Lower lobe of right lung (tissue), 2 donors: ENCODE measurements around the gene KIAA0408. TPM values are rescaled to one million over a fixed set of nuclear protein-coding genes. Genes with fewer than 3 reads are reported as not detected.

ENCODE experiments used
- ATAC-seq, 2 donors: fragments of 200-7000 bp; cut with Tn5 transposase; one replicate each; pipeline ENCODE4 v1.9.1; 2020 to 2022; ENCODE audit warnings: mild to moderate bottlenecking in 2 of 2, moderate library complexity in 2 of 2
- DNase-seq: peaks from one replicate; pipeline ENCODE4 v3.0.0-alpha.2; 2020
- H3K27ac ChIP-seq: fragments of 200-600 bp; one replicate; pipeline ENCODE4 v1.8.0; 2022
- H3K27me3 ChIP-seq: fragments of 200-600 bp; one replicate; pipeline ENCODE4 v1.8.0; 2022; ENCODE audit warnings: low read depth
- H3K36me3 ChIP-seq: fragments of 200-600 bp; one replicate; pipeline ENCODE4 v1.8.0; 2022; ENCODE audit warnings: mild to moderate bottlenecking
- H3K4me1 ChIP-seq: fragments of 200-600 bp; one replicate; pipeline ENCODE4 v1.8.0; 2022
- H3K4me3 ChIP-seq: fragments of 200-600 bp; one replicate; pipeline ENCODE4 v1.8.0; 2022; ENCODE audit warnings: mild to moderate bottlenecking
- H3K9me3 ChIP-seq: fragments of 200-600 bp; one replicate; pipeline ENCODE4 v1.8.0; 2022
- CTCF ChIP-seq: fragments of 200-600 bp; IDR thresholded peaks from one replicate; pipeline ENCODE4 v1.8.0; 2022; ENCODE audit warnings: antibody characterized with exemption, mild to moderate bottlenecking
- intact Hi-C: fragments of 100-400 bp; cut with DNase I; formaldehyde crosslinking; loops from one replicate; pipeline ENCODE4 v1.11.0; 2022
- total RNA-seq: library from RNA; stranded (reverse); fragmentation: NEBNext Ultra II Directional; extraction: Animal tissue kit (Norgen Biotek cat#: 25700); gene quantifications from one replicate; pipeline ENCODE4 v1.2.1, GENCODE V29; 2021
- donor health status: DM: no; HTN: yes; CAD: no; lungs with severe emphysema.

Gene KIAA0408
- total RNA-seq, 1 donor from 2014 or later: 55.1 TPM

DNA sequence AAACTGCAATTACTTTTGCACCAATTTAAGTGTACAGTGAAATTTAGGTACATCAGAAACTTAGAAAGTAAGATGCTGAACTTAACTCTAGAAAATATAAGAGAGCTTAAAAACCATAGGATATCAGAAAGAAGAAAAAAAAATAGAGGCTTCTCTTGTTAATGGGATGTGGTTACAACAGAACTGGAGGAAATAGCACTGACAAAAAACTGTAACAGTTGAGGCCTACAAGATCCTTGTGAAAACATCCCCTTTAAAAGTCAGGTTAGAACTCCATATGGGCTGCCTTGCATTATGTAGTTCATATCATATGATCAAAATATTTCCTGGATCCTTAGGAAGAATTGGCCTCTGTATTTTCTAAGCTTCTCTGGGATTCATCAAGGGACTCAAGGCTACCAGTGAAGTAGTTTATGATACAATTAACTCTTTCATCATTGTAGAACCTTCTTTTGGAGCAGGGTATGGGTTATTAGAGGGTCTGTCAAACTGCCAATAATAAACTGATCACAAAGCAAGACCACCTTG lies 35.1 kb upstream of the KIAA0408 start:
- Histone ChIP-seq H3K4me1 (no peaks in the 10 kb centered on the region), H3K9me3 (no peaks in the 10 kb centered on the region), H3K36me3 (no peaks in the 10 kb centered on the region), H3K27ac (no peak overlapping the region), H3K4me3 (no peak overlapping the region), H3K27me3 (no peaks in the 10 kb centered on the region)
- no peak for ATAC-seq
- intact Hi-C loops: no loop called here
- TF ChIP-seq CTCF: no peak
- no peak for DNase-seq

GRCh38 chr6:127489248-127489647 lies 30.1 kb upstream of the KIAA0408 start:
- DNase-seq (no peak), ATAC-seq (no peak)
- intact Hi-C loops: no loop called here
- no peak for TF ChIP-seq CTCF
- H3K36me3 ChIP-seq: no peaks in the 10 kb centered on the region
- peaks cover 9% of the 10 kb centered on the region for H3K4me1 ChIP-seq
- no peak overlapping the region for H3K27ac ChIP-seq
- no peaks in the 10 kb centered on the region for H3K27me3 ChIP-seq
- H3K4me3 ChIP-seq: no peak overlapping the region
- no peaks in the 10 kb centered on the region for H3K9me3 ChIP-seq

GRCh38 chr6:127486934-127487333 lies 27.7 kb upstream of the KIAA0408 start:
- Histone ChIP-seq H3K9me3 (no peaks in the 10 kb centered on the region), H3K4me1 (peaks cover 15% of the 10 kb centered on the region), H3K27me3 (no peaks in the 10 kb centered on the region), H3K27ac (no peak overlapping the region), H3K4me3 (no peak overlapping the region), H3K36me3 (no peaks in the 10 kb centered on the region)
- DNase-seq: no peak
- no peak for ATAC-seq
- intact Hi-C loops: no loop called here
- TF ChIP-seq CTCF: no peak

- DNase-seq (no peak), ATAC-seq (peak; percentile 64 to 87)
- Histone ChIP-seq H3K27me3 (no peaks in the 10 kb centered on the region), H3K9me3 (no peaks in the 10 kb centered on the region), H3K4me3 (peak overlapping the region; percentile 17), H3K4me1 (peaks cover 15% of the 10 kb centered on the region), H3K27ac (peak overlapping the region; percentile 15), H3K36me3 (no peaks in the 10 kb centered on the region)
- no peak for TF ChIP-seq CTCF
- intact Hi-C loops: no loop called here
These were observed 25.1 kb upstream of the KIAA0408 start for GRCh38 chr6:127484212-127484863.

DNA sequence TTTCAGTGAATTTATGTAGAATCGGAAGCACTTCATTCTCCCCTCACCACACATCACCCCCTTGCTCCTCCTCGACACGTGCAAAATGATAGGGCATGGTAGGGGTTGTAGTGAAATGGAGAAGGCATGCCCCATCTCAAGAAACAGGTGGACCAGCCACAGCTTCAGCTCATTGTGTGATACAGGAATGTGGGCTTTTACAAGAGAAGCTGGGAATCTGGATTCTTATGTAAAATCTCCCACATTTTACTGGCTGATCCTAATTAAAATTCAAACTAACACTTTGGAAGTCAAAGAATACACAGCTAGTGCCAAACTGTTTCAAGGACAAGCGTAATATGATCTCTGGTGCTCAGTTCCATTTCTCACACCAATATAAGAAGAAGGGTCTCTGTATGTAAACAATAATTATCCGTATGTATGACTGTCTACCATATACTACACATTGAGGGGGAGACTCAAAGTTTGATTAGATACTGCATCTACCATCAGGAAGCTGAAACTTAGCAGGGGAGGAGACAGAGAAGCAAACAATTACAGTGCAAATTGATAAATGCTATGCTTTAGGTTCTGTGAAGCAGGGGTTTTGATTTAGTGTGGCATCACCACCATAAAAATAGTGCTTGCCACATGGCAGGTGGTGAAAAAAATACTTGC lies 24.3 kb upstream of the KIAA0408 start:
- no peaks in the 10 kb centered on the region for H3K36me3 ChIP-seq
- intact Hi-C loops: no loop called here
- peak overlapping the region; percentile 15 for H3K27ac ChIP-seq
- H3K9me3 ChIP-seq: no peaks in the 10 kb centered on the region
- H3K27me3 ChIP-seq: no peaks in the 10 kb centered on the region
- TF ChIP-seq CTCF: no peak
- no peak for DNase-seq
- H3K4me1 ChIP-seq: peaks cover 15% of the 10 kb centered on the region
- peak overlapping the region; percentile 17 for H3K4me3 ChIP-seq
- ATAC-seq: no peak
